ENCODE data around the gene USP17L30.
"Not testable (repeated sequence)": the region's sequence is repeated elsewhere in the genome, so short reads cannot be mapped to it uniquely, and the experiment has no call there.

GRCh38 chr4:9324865-9325264 is 38.1 kb upstream of the USP17L30 start, which contains the start of gene USP17L24:
- TF ChIP-seq CTCF, EZH2, EZH2phosphoT487 (IDR thresholded peaks at IDR 0.05): not testable (repeated sequence)

Measured in neural progenitor cell (in vitro differentiated cells).